Measurements from ENCODE around the gene POLR2I. TPM values are rescaled to one million over a fixed set of nuclear protein-coding genes. Genes with fewer than 3 reads are reported as not detected.

The POLR2I gene
- total RNA-seq, 1 donor, result 12.8 TPM

- no peaks in the 10 kb centered on the region for H3K27me3 ChIP-seq (ENCODE audit: insufficient read depth, low read length)
- no peaks in the 10 kb centered on the region for H3K4me1 ChIP-seq (ENCODE audit: insufficient read depth, low read length)
- H3K4me3 ChIP-seq (ENCODE audit: low read length), result no peak overlapping the region
- H3K9me3 ChIP-seq (ENCODE audit: low read depth, low read length), result no peaks in the 10 kb centered on the region
These were observed 47.0 kb downstream of the POLR2I start for GRCh38 chr19:36067681-36068080.

- Histone ChIP-seq H3K27me3 (ENCODE audit: insufficient read depth, low read length) (no peaks in the 10 kb centered on the region), H3K4me1 (ENCODE audit: insufficient read depth, low read length) (no peaks in the 10 kb centered on the region), H3K9me3 (ENCODE audit: low read depth, low read length) (no peaks in the 10 kb centered on the region), H3K4me3 (ENCODE audit: low read length) (no peak overlapping the region)
These were observed 49.8 kb downstream of the POLR2I start for GRCh38 chr19:36064826-36065225.

Other genes with a start within 250 kb of the POLR2I start
- gene APLP1, start 246.3 kb downstream of the POLR2I start, total RNA-seq, result not detected
- gene NFKBID, start 214.3 kb downstream of the POLR2I start, total RNA-seq, result 128 TPM
- gene HCST, start 212.3 kb downstream of the POLR2I start, total RNA-seq, result 58.1 TPM
- 286 TPM for gene TYROBP, start 206.6 kb downstream of the POLR2I start, total RNA-seq
- gene LRFN3, start 178.5 kb downstream of the POLR2I start, total RNA-seq, result 1.3 TPM
- 8.3 TPM for gene SDHAF1, start 119.7 kb downstream of the POLR2I start, total RNA-seq
- gene SYNE4, start 106.1 kb downstream of the POLR2I start, total RNA-seq, result 0.10 TPM
- gene ALKBH6, start 100.7 kb downstream of the POLR2I start, total RNA-seq, result 6.6 TPM
- 0.10 TPM for gene CLIP3, start 82.0 kb downstream of the POLR2I start, total RNA-seq
- 0.42 TPM for gene THAP8, start 60.6 kb downstream of the POLR2I start, total RNA-seq
- gene WDR62, start 60.0 kb downstream of the POLR2I start, total RNA-seq, result 1.4 TPM
- not detected for gene OVOL3, start 3.7 kb downstream of the POLR2I start, total RNA-seq
- gene TBCB, start 593 bp upstream of the POLR2I start, total RNA-seq, result 54.4 TPM
- 227 TPM for gene CAPNS1, start 25.2 kb upstream of the POLR2I start, total RNA-seq
- not detected for gene COX7A1, start 37.6 kb upstream of the POLR2I start, total RNA-seq
- 5.1 TPM for gene ZNF565, start 99.8 kb upstream of the POLR2I start, total RNA-seq
- gene ZNF146, start 100.2 kb upstream of the POLR2I start, total RNA-seq, result 28.7 TPM

Data from mononuclear cell (primary cell).